GM18868 (cell line): ENCODE results near the gene CERK.
A peak's percentile ranks its signal among the peaks of the same experiment; 100 is the strongest.
"Not testable (repeated sequence)": the region's sequence is repeated elsewhere in the genome, so short reads cannot be mapped to it uniquely, and the experiment has no call there.

Experiments used
- ATAC-seq: cut with Tn5 transposase; IDR thresholded peaks from one replicate; pipeline ENCODE4 v1.9.1; 2021; ENCODE audit warnings: mild to moderate bottlenecking, moderate library complexity; ENCODE audit not compliant: unreplicated experiment

CERK gene, protein sequence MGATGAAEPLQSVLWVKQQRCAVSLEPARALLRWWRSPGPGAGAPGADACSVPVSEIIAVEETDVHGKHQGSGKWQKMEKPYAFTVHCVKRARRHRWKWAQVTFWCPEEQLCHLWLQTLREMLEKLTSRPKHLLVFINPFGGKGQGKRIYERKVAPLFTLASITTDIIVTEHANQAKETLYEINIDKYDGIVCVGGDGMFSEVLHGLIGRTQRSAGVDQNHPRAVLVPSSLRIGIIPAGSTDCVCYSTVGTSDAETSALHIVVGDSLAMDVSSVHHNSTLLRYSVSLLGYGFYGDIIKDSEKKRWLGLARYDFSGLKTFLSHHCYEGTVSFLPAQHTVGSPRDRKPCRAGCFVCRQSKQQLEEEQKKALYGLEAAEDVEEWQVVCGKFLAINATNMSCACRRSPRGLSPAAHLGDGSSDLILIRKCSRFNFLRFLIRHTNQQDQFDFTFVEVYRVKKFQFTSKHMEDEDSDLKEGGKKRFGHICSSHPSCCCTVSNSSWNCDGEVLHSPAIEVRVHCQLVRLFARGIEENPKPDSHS

DNA sequence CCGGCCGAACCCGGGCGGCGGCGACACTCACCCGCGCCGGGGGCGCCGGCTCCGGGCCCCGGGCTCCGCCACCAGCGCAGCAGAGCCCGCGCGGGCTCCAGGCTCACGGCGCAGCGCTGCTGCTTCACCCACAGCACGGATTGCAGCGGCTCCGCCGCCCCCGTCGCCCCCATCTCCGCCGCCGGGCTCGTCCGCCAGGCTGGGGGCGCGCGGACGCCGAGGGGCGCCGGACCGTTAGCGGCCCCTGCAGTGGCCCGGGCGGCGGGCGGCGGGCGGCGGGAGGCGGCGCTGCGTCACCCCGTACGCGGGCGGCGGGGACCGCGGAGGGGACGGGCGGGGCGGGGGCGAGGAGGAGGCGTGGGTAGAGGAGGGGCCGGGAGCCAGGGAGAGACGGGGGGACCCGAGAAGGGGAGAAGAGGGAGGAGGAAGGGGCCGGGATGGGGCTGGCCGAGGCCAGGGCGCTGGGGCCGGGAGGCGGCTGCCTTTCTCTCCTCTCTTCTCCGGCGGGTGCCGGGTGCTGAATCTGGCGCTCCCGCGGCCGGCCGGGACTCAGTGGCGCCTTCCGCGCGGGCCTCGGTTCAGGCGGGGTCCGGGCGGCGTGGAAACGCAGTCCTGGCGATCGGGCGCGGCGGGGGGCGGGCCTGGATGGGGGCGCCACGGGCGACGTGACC is at the start of gene CERK:
Gene CERK, minus strand, starts transcription at position 277 of the 671 bp plus-strand sequence. Its CDS starts 104 bp downstream, at position 173.
- ATAC-seq, result peak; percentile 43

DNA sequence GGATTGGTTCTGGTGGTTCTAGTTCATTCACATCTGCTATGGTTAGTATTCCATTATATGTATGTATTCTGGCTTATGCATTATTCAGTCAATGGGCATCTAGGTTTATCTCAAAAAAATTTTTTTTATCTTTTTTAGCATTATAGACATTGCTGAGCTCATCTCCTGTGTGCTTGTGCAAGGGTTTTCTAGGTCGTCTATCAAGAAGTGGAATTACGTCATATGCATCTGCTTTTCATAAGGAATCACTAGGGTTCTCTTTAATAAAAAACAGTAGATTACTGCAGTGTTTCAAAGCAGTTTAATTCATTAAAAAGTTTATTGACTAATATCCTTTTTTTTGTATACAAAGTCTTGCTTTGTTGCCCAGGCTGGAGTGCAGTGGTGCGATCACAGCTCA is 45.7 kb upstream of the CERK start:
- no peak for ATAC-seq

DNA sequence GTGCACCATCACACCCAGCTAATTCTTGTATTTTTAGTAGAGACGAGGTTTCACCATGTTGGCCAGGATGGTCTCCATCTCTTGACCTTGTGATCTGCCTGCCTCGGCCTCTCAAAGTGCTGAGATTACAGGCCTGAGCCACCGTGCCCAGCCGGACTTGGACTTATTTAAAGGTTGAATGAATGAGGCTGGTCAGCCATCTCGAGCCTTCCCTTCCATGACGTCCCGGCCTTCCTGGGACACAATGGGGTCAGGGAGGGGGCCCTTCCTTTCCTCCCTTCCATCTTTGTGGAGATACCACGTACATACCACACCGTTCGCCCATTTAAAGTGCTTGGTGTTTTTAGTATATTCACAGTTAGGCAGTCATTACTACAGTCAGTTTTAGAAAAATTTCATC is 44.1 kb upstream of the CERK start:
- not testable (repeated sequence) for ATAC-seq

DNA sequence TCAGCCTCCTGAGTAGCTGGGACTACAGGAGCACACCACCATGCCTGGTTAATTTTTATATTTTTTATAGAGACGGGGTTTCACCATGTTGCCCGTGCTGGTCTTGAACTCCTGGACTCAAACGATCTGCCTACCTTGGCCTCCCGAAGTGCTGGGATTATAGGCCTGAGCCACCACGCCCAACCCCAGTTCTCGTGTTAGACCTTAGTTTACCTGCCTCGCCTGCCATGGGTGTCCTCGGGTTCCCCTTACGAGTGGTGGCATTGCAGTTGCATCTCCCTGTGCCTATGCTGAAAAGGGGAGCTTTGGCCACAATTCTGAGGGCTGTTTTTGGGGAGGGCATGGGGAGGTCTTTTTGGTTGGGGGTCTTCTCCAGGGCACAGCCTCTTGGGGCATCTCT is 43.2 kb upstream of the CERK start:
- ATAC-seq, result no peak

DNA sequence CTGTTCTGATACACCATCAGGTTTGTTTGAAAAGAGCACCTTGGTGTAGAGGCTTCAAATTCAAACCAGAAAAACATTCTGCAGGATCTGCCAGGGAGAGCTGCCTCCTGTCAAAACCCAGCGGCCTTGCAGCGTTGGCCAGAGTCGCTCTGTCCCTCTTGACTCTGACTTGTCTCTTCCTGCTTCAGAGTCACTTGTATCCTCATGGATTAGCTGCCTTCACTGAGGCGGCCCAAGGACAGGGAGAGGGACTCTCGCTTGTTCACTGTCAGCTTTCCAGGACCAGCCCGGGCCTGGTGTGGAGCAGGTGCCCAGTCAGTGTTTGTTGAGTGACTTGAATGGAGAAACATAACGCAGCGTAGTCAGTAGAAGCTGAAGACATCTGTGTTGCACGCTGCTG is 42.4 kb upstream of the CERK start:
- ATAC-seq, result no peak

DNA sequence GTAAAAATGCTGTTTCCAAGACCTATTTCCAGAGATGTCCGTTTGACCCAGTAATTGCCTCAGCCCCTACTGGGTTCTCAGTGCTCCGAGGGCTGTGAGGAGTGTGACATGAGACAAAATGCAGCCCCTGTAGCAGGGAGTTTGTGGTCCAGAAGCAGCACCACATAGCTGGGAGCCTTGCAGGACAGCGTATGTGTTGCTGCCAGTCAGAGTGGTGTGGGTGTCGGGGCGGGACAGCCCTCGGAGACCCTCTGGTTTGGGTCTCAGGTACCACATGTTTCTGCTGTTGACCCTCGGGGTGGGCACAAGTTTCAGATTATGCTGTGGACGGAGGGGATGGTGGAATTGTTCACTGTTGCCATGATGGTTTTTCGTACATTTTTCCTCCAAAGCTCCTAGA is 41.6 kb upstream of the CERK start:
- ATAC-seq, result no peak

DNA sequence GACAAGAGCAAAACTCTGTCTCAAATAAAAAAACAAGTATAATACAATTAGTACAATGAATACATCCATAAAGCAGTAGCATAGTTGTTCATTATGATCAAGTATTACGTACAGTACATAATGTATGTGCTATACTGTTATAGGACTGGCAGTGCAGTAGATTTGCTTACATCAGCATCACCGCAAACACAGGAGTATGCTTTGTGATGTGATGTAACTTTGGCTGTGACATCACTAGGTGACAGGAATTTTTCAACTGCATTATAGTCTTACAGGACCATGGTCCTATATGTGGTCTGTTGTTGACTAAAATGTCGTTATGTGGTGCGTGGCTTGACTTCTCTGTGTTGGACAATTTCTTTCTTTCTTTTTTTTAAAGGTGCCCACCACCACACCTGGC is 41.0 kb upstream of the CERK start:
- ATAC-seq, result no peak

DNA sequence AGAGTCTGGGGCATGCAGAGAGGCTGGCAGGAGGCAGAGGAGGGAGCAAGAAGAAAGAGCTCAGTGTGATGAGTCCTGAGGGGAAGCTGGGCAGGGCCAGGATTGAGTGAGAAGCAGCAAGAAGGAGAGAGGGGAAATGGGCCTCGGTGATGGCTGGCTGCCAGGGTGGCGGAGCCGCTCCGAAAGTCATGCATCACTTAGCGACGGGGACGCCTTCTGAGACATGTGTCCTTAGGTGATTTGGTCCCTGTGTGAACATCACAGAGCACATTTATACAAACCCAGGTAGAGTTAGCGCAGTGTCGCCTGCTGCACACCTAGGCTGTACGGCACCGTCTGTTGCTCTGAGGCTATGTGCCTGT is 39.5 kb upstream of the CERK start:
- peak; percentile 28 for ATAC-seq

DNA sequence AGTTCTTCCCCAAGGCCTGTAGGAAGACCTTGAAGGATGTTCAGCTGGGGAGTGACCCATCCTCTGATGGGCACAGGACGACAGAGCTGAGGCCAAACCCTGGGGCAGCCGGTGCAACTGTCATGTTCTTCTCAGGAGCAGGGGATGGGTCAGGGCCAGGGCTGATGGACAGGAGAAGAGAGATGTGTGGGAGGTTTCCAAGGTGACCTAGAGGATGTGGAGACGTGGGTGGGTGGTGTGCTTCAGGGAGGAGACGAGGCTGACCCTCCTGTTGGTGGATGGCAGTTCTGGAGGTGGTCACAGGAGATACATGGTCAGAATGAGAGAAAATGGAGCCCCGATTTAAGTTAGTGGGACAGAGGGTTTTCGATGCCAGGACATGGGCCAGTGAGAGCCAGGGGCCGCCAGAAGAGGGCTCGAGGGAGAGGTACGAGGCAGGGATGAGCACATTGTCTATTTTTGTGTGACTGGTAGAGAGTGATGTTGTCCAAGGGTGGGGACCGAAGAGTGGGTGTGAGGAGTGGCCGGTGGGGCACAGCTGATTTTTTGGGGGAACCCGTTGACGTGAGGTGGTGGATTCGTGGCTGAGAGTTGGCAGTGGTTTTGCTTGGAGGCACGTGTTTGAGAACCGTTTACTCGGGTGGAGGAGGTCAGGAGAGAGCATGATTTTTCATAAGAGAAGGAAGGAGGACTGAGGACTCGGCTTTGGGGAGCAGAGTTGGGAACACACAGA is 39.0 kb upstream of the CERK start:
- ATAC-seq, result no peak

DNA sequence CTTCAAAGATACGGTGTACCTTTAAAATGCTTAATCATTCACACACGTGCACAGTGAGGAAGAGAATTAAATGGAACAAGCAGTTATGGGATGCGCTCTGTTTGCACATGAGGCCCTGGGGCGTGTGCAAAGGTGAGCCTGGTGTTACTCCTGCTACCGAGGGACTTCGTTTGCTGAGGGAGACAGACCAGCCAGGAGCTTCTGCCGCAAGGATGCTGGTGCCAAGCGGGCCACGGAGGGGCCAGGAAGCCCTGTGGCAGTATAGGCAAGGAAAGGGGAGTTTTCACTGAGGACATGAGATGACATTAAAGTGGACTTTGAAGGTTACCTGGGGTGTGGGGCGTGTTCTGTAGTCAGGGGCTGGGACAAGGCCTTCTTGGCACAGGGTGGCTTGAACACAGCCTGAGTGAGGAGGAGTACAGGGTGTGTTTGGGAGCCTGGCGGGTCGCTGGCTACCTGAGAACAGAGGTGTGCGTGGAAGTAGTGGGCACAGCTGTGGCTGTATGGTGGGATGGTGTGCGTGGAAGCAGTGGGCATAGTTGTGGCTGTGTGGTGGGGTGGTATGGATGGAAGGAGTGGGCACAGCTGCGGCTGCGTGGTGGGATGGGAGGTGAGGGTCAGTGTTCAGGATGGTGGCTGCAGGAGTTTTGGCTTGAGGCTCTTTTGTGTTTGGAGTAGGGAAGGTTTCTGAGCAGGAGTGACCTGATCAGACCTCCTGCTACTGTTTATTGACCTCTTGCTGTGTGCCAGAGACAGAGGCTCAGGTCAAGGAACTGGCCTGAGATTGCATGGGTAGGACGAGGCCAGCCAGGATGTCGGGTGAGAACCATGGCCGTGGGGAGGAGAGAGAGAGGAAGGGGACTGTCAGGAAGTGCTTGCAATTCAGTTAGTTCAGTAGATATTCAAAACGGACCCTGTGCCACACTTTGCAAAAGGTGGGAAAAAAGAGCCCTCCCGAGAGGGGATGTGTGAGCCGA is 38.1 kb upstream of the CERK start:
- no peak for ATAC-seq

DNA sequence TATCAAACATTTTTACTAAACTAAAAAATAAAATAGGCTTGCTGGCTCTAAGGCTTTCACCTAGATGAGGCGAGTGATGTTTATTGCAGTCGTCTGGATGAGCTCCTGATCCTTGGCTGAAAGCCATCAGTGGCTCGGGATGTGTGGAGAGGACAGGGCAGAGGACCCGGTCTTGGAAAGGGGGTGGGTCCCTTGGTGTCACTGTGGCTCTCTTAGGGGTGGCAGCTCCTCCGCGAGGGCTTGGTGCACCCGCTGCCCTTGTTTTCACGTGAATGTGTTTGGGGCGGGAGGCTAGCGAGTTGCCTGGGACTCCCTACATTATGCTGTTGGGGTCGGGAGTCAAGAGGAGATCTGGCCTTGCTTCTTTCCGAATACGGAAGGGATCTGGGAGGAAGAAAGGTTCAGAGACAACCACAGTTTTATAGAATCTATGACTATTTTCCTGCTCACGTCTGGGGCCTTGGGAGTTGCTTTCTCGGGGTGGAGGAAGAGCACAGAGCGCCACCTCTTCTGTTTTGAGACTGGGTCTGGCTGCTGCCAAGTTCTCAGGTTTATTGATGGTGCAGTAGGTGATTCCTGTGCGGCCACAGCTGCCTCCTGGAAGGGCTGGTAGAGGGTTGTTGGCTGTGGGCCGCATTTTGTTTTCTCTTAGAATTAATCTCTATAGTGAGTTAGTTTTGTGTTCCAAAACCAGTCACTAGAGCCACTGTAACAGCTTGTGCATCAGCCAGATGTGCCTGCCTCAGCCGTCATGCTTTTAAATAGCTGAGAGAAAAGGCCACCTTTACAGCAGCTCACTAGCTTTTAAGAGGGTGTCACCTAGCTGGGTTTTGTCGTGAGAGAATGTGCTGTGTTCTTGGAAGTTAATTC is 37.2 kb upstream of the CERK start:
- no peak for ATAC-seq

DNA sequence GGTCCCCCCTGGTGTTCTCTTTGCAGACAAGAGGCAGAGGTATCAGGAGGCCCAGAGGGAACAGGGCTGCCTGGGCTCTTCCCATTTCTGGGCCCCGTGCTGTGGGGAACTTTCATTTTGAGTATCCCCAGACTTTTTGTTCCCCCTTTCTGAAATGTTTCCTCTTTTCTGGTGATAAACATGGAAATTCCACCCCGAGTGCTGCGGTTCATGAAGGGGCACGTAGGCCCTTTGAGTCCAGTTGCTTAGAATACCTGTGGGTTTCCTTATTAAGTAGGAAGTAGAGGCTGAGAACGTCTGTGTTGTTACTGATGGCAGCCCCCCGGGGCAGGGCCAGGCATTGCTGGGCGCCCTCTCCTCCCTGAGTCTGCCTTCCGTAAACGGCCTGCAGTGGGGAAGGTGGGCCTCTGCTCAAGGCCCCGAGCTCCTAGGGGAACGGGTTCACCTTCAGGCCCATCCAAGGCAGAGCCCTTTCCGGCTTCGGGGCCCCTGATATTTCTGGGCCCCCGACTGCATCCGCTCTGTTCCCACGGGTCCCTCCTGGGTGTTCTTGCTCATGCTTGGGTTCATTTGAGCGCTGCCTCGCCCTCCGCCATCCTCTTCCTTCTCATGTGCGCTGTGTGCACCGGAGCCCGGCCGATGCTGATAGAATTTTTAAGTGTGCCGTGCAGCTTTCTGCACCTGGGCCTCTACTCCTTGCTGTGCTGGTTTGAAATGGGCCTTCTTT is 36.4 kb upstream of the CERK start:
- peak; percentile 28 for ATAC-seq

DNA sequence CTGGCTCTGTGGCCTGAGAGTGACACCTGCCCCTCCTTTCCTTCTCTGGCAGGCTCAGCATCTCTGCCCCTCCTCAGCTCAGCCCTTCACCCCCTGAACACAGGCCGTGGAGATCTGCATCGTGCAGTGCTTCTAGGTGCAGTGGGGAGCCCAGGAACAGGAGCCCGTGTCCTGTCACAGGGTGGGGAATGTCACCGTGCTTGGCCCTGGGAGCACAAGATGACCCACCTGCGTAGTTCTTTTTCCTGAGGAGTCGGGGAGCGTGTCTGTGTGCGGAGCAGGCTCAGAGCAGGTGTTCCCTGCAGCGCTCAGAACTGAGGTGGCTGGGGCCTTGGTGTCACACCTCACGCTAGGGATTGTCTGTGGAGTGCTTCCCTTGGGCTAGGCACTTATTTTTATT is 35.0 kb upstream of the CERK start:
- no peak for ATAC-seq

DNA sequence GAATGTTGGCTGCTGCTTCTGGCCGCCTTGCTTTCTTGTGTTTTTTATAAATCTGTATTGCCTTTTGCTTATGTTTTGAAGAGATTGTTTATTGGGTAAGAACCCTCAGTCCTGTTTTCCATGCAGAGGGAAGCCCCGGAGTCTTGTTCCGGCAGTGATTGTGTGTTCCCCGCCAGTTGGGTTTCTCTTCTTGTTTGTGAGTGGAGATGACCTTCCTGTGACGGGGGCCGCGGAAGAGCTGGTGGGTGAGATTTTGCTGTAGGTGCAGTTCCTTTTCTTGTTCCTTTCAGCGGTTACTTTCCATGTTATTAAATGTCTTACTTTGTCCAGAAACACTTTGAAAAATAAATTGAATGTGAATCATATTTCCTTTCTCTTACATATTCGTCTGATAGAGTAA is 32.7 kb upstream of the CERK start:
- ATAC-seq, result no peak

DNA sequence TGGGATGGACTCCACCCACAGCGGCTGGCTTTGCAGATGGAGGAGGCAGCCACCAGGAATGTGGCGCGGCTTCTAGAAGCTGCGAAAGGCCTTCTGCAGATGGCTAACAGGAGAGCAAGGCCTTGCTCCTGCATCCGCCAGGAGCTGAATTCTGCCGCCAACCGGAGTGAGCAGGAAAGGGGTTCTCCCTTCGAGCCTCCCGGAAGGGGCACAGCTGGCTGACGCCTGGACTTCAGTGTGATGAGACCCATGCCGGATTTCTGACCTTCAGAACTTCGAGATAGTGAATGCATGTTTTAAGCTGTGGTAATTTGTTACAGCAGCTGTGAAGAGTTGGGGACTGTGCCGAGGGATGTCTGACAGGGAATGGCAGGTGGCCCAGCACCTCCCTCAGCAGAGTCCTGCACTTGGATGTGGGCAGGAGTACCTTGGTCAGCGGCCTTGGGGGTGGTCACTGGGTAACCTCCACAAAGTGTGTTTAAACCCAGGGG is 32.1 kb upstream of the CERK start:
- ATAC-seq, result no peak

DNA sequence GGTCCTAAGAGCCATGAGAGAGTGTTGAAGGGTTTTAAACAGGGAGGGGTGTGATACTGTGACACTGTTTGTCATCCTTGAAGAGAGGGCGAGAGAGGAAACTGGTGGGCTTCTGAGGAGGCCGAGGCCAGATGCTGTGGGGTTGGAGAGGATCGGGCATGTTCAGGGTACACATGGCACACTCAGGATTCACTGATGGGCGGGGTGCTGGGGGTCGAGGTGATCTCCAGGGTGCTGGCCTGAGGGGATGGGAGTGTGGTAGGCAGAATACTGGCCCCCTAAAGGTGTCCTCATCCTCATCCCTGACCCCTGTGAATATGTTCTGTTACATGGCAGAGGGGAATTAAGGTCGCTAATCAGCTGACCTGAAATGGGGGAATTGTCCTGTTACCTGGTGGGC is 31.7 kb upstream of the CERK start:
- ATAC-seq, result no peak

DNA sequence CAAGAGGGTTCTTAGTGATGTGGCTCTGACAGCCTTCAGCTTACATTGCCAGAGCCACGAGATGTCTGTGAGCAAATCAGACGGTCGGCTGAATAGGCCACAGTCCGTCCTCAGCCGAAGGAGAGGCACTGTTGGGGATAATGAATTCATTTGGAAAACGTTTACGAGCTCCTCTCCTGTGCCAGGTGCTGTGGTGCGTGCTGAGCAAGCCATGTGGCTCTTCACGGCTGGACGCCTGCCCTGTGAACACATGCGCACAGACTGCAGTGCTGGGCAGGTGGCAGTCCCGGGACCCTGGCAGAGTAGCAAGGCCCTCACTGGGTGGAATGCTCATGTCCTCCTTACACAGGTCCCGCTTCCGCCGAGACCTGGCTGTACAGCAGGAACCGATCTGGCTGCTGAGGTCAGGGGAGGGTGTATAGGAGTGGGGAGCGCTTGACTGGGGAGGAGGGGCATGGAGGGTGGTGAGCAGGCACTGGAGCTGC is 31.2 kb upstream of the CERK start:
- no peak for ATAC-seq

DNA sequence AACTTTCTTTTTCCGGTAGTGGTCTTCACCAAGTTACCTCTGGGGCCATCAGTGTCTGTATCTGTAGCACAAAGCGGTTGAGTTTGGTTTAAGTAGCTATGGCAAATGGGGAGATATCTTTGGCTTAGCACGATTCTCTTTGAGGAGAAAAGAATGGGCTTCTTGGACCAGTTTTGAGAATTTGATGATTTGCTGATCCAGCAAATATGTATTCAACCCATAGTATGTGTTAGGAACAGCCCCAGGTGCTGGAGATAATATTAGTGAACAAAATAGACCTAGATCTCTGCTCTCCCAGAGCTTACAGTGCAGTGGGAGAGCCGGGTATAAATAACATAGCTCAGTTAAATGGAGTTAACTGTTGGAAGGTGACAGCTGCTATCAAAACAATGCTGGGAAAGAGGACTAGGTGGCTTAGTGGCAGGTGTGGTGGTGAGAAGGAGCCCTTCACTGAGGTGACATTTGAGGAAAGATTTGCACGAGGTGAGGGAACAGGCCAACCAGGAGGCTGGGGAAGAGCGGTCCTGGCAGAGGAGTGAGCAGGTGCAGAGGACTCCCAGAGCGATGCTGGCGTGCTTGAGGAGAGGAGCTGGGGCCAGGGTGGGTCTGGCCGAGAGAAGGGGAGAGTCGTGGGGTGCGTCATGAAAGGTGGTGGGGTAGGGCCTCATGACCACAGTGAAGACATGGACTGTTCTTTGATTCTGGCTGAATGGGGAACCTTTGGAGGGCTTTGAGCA is 29.4 kb upstream of the CERK start:
- no peak for ATAC-seq
